HepG2 (cell line): ENCODE data around the gene P4HTM.

Experiments
- HOXA3 ChIP-seq: sonication (generic); formaldehyde crosslinking; IDR thresholded peaks from 2 replicates; pipeline ENCODE4 v1.5.0; 2020; ENCODE audit warnings: missing genetic modification reagents
- MXI1 ChIP-seq: IDR thresholded peaks from 3 replicates; pipeline ENCODE4 v1.6.1; 2012; ENCODE audit warnings: low read depth, low read length, inconsistent platforms, borderline replicate concordance
- RXRA ChIP-seq: sonication (generic); formaldehyde crosslinking; IDR thresholded peaks from 2 replicates; pipeline ENCODE4 v1.5.1; 2020; ENCODE audit warnings: missing genetic modification reagents
- SMAD9 ChIP-seq: sonication (generic); formaldehyde crosslinking; IDR thresholded peaks from 2 replicates; pipeline ENCODE4 v1.5.1; 2020; ENCODE audit warnings: mild to moderate bottlenecking, missing genetic modification reagents
- ZC3H13 ChIP-seq: sonication (generic); formaldehyde crosslinking; IDR thresholded peaks from 2 replicates; pipeline ENCODE4 v1.8.1; 2023; ENCODE audit warnings: mild to moderate bottlenecking, missing genetic modification reagents, moderate library complexity
- ZNF607 ChIP-seq: sonication (generic); formaldehyde crosslinking; IDR thresholded peaks from 2 replicates; pipeline ENCODE4 v1.5.1; 2020; ENCODE audit warnings: missing genetic modification reagents, mild to moderate bottlenecking, borderline replicate concordance
- ZNF75D ChIP-seq: sonication (generic); formaldehyde crosslinking; IDR thresholded peaks from 2 replicates; pipeline ENCODE4 v1.8.1; 2023; ENCODE audit warnings: missing genetic modification reagents, mild to moderate bottlenecking, borderline replicate concordance
- ZNF83 ChIP-seq: sonication (generic); formaldehyde crosslinking; IDR thresholded peaks from 2 replicates; pipeline ENCODE4 v1.4.0; 2020; ENCODE audit warnings: missing genetic modification reagents, mild to moderate bottlenecking, borderline replicate concordance
- TF ChIP-seq, protein P1 (sequence below): sonication (generic); formaldehyde crosslinking; IDR thresholded peaks from 2 replicates; pipeline ENCODE4 v1.4.0; 2020; ENCODE audit warnings: missing genetic modification reagents
- TF ChIP-seq, protein P2 (sequence below): sonication (generic); formaldehyde crosslinking; IDR thresholded peaks from 2 replicates; pipeline ENCODE4 v1.4.0; 2020; ENCODE audit warnings: missing genetic modification reagents, borderline replicate concordance
- TF ChIP-seq, protein P3 (sequence below), 2 experiments: IDR thresholded peaks; 2 replicates each; pipeline ENCODE4 v1.6.1; 2011 to 2012; ENCODE audit warnings: low read length in 2 of 2, borderline replicate concordance in 1 of 2, low read depth in 1 of 2, mild to moderate bottlenecking in 1 of 2, moderate library complexity in 1 of 2
- TF ChIP-seq, protein P4 (sequence below): sonication (generic); formaldehyde crosslinking; IDR thresholded peaks from 2 replicates; pipeline ENCODE4 v1.4.0; 2020; ENCODE audit warnings: missing genetic modification reagents, borderline replicate concordance
- TF ChIP-seq, protein P5 (sequence below): sonication (generic); formaldehyde crosslinking; IDR thresholded peaks from 2 replicates; pipeline ENCODE4 v1.4.0; 2020; ENCODE audit warnings: mild to moderate bottlenecking, missing genetic modification reagents

DNA sequence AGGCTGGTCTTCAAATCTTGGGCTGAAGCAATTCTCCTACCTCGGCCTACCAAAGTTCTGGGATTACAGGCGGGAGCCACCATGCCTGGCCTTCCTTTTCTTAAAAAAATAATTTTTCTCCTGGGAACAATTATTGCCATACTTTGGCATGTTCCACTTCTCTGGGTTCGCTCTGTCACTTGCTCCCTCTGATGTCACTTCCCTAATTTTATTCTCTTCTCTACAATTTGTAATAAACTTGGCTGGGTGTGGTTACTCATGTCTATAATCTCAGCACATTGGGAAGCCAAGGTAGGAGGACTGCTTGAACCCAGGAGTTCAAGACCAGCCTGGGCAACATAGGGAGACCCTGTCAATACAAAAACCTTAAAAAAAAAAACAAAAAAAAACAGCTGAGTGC, 45.2 kb downstream of the P4HTM start:
- TF ChIP-seq, protein P1, sequence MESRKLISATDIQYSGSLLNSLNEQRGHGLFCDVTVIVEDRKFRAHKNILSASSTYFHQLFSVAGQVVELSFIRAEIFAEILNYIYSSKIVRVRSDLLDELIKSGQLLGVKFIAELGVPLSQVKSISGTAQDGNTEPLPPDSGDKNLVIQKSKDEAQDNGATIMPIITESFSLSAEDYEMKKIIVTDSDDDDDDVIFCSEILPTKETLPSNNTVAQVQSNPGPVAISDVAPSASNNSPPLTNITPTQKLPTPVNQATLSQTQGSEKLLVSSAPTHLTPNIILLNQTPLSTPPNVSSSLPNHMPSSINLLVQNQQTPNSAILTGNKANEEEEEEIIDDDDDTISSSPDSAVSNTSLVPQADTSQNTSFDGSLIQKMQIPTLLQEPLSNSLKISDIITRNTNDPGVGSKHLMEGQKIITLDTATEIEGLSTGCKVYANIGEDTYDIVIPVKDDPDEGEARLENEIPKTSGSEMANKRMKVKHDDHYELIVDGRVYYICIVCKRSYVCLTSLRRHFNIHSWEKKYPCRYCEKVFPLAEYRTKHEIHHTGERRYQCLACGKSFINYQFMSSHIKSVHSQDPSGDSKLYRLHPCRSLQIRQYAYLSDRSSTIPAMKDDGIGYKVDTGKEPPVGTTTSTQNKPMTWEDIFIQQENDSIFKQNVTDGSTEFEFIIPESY (CRISPR knock-in tag), result no peak
- no peak for TF ChIP-seq HOXA3 (CRISPR knock-in tag)
- TF ChIP-seq, protein P2, sequence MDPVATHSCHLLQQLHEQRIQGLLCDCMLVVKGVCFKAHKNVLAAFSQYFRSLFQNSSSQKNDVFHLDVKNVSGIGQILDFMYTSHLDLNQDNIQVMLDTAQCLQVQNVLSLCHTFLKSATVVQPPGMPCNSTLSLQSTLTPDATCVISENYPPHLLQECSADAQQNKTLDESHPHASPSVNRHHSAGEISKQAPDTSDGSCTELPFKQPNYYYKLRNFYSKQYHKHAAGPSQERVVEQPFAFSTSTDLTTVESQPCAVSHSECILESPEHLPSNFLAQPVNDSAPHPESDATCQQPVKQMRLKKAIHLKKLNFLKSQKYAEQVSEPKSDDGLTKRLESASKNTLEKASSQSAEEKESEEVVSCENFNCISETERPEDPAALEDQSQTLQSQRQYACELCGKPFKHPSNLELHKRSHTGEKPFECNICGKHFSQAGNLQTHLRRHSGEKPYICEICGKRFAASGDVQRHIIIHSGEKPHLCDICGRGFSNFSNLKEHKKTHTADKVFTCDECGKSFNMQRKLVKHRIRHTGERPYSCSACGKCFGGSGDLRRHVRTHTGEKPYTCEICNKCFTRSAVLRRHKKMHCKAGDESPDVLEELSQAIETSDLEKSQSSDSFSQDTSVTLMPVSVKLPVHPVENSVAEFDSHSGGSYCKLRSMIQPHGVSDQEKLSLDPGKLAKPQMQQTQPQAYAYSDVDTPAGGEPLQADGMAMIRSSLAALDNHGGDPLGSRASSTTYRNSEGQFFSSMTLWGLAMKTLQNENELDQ (CRISPR knock-in tag), result no peak
- TF ChIP-seq ZNF607 (CRISPR knock-in tag), result no peak
- TF ChIP-seq ZNF75D (CRISPR knock-in tag), result no peak
- no peak for TF ChIP-seq SMAD9
- TF ChIP-seq, protein P3, sequence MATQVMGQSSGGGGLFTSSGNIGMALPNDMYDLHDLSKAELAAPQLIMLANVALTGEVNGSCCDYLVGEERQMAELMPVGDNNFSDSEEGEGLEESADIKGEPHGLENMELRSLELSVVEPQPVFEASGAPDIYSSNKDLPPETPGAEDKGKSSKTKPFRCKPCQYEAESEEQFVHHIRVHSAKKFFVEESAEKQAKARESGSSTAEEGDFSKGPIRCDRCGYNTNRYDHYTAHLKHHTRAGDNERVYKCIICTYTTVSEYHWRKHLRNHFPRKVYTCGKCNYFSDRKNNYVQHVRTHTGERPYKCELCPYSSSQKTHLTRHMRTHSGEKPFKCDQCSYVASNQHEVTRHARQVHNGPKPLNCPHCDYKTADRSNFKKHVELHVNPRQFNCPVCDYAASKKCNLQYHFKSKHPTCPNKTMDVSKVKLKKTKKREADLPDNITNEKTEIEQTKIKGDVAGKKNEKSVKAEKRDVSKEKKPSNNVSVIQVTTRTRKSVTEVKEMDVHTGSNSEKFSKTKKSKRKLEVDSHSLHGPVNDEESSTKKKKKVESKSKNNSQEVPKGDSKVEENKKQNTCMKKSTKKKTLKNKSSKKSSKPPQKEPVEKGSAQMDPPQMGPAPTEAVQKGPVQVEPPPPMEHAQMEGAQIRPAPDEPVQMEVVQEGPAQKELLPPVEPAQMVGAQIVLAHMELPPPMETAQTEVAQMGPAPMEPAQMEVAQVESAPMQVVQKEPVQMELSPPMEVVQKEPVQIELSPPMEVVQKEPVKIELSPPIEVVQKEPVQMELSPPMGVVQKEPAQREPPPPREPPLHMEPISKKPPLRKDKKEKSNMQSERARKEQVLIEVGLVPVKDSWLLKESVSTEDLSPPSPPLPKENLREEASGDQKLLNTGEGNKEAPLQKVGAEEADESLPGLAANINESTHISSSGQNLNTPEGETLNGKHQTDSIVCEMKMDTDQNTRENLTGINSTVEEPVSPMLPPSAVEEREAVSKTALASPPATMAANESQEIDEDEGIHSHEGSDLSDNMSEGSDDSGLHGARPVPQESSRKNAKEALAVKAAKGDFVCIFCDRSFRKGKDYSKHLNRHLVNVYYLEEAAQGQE (IDR thresholded peaks at IDR 0.05; ENCODE audit: borderline replicate concordance in 1 of 2, low read depth in 1 of 2, low read length in 2 of 2), result no peak
- no peak for TF ChIP-seq ZNF83 (CRISPR knock-in tag)
- TF ChIP-seq MXI1, result no peak
- no peak for TF ChIP-seq RXRA (CRISPR knock-in tag)
- TF ChIP-seq, protein P4, sequence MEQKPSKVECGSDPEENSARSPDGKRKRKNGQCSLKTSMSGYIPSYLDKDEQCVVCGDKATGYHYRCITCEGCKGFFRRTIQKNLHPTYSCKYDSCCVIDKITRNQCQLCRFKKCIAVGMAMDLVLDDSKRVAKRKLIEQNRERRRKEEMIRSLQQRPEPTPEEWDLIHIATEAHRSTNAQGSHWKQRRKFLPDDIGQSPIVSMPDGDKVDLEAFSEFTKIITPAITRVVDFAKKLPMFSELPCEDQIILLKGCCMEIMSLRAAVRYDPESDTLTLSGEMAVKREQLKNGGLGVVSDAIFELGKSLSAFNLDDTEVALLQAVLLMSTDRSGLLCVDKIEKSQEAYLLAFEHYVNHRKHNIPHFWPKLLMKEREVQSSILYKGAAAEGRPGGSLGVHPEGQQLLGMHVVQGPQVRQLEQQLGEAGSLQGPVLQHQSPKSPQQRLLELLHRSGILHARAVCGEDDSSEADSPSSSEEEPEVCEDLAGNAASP (CRISPR knock-in tag), result no peak
- TF ChIP-seq ZC3H13 (CRISPR knock-in tag), result no peak
- TF ChIP-seq, protein P5, sequence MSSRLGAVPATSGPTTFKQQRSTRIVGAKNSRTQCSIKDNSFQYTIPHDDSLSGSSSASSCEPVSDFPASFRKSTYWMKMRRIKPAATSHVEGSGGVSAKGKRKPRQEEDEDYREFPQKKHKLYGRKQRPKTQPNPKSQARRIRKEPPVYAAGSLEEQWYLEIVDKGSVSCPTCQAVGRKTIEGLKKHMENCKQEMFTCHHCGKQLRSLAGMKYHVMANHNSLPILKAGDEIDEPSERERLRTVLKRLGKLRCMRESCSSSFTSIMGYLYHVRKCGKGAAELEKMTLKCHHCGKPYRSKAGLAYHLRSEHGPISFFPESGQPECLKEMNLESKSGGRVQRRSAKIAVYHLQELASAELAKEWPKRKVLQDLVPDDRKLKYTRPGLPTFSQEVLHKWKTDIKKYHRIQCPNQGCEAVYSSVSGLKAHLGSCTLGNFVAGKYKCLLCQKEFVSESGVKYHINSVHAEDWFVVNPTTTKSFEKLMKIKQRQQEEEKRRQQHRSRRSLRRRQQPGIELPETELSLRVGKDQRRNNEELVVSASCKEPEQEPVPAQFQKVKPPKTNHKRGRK (CRISPR knock-in tag), result no peak
